A549 (cell line): Measurements from ENCODE around the gene RGS6. TPM values are rescaled to one million over a fixed set of nuclear protein-coding genes. Genes with fewer than 3 reads are reported as not detected.
A peak's percentile ranks its signal among the peaks of the same experiment; 100 is the strongest.

Experiments
- ATAC-seq, 2 experiments: fragments of 200-7000 bp in 1 of 2; fragments of >200 bp in 1 of 2; cut with Nextera tagmentation in 1 of 2; cut with Tn5 transposase in 1 of 2; 3 replicates each; pipeline versions ENCODE4 v1.8.0 to v1.9.1; 2018 to 2020; ENCODE audit warnings: mild to moderate bottlenecking in 1 of 2, moderate library complexity in 1 of 2
- CTCF ChIA-PET: fragments of 300-600 bp; sonication (Branson Sonifier 250); formaldehyde crosslinking; extraction: SDS; loops from one replicate; lab custom pipeline; 2021; ENCODE audit warnings: antibody characterized with exemption, inconsistent platforms; lab: Yijun Ruan, JAX
- POLR2A ChIA-PET: fragments of 350-600 bp; formaldehyde crosslinking; extraction: SDS; loops from one replicate; lab custom pipeline; 2021; ENCODE audit warnings: antibody characterized with exemption, inconsistent platforms; lab: Yijun Ruan, JAX
- DNase-seq, 2 experiments: peaks; one replicate each; pipeline versions ENCODE4 v3.0.0 to v3.0.0-alpha.2; 2011 to 2016; ENCODE audit warnings: low read depth in 1 of 2, low spot score in 1 of 2
- FAIRE-seq: peaks from 2 replicates; lab custom pipeline; 2011; peaks lifted over from hg19 to GRCh38; lab: Jason Lieb, UNC
- H3K27ac ChIP-seq, 2 experiments: fragments of >200 bp; sonication (Bioruptor Twin); formaldehyde crosslinking; 3 replicates each; pipeline ENCODE4 v1.5.1; 2016 to 2017
- H3K4me1 ChIP-seq: fragments of >200 bp; sonication (Bioruptor Twin); formaldehyde crosslinking; 3 replicates; pipeline ENCODE4 v1.6.1; 2016
- H3K4me2 ChIP-seq: fragments of >200 bp; sonication (Bioruptor Twin); formaldehyde crosslinking; 3 replicates; pipeline ENCODE4 v1.6.1; 2016
- H3K4me3 ChIP-seq: fragments of >200 bp; sonication (Bioruptor Twin); formaldehyde crosslinking; 3 replicates; pipeline ENCODE4 v1.5.1; 2016
- H3K9me3 ChIP-seq: fragments of >200 bp; sonication (Bioruptor Twin); formaldehyde crosslinking; 3 replicates; pipeline ENCODE4 v1.6.1; 2016
- EHF ChIP-seq: fragments of 250-450 bp; sonication (Bioruptor Pico); IDR thresholded peaks from 2 replicates; pipeline ENCODE4 v1.5.0; 2020; ENCODE audit warnings: mild to moderate bottlenecking
- FOSL2 ChIP-seq, 2 experiments: fragments of 450-650 bp in 1 of 2; fragments of >200 bp in 1 of 2; sonication (Bioruptor Twin) in 1 of 2; formaldehyde crosslinking; IDR thresholded peaks; 2 replicates each; pipeline versions ENCODE4 v1.5.0 to v1.6.1; 2016 to 2020; ENCODE audit warnings: mild to moderate bottlenecking in 1 of 2, moderate library complexity in 1 of 2
- GATA3 ChIP-seq: IDR thresholded peaks from 2 replicates; pipeline ENCODE4 v1.6.1; 2012; ENCODE audit warnings: borderline replicate concordance
- HES2 ChIP-seq: fragments of >200 bp; sonication (Bioruptor Twin); formaldehyde crosslinking; IDR thresholded peaks from 2 replicates; pipeline ENCODE4 v1.6.1; 2016
- NPAS2 ChIP-seq: fragments of 250-450 bp; sonication (Bioruptor Pico); IDR thresholded peaks from 2 replicates; pipeline ENCODE4 v1.8.0; 2022; ENCODE audit warnings: mild to moderate bottlenecking, moderate library complexity, borderline replicate concordance
- NR3C1 ChIP-seq: fragments of >200 bp; sonication (Bioruptor Twin); formaldehyde crosslinking; IDR thresholded peaks from 3 replicates; pipeline ENCODE4 v1.6.1; 2017
- RAD21 ChIP-seq, 2 experiments: fragments of >200 bp in 1 of 2; sonication (Bioruptor Twin) in 1 of 2; formaldehyde crosslinking in 1 of 2; IDR thresholded peaks in 1 of 2; conservative IDR thresholded peaks in 1 of 2; 2 replicates in 1 of 2; 3 replicates in 1 of 2; pipeline ENCODE4 v1.6.1; 2012 to 2018; ENCODE audit warnings: inconsistent platforms in 1 of 2
- RFX5 ChIP-seq: fragments of 450-650 bp; IDR thresholded peaks from 2 replicates; pipeline ENCODE4 v1.7.1; 2014; ENCODE audit warnings: antibody characterized with exemption, mild to moderate bottlenecking, moderate library complexity
- RNF2 ChIP-seq: fragments of 200-600 bp; sonication (generic); IDR thresholded peaks from 2 replicates; pipeline ENCODE4 v1.6.1; 2016; ENCODE audit warnings: low read depth, mild to moderate bottlenecking, antibody characterized with exemption, moderate library complexity, borderline replicate concordance
- SREBF2 ChIP-seq: fragments of 450-650 bp; IDR thresholded peaks from 2 replicates; pipeline ENCODE4 v1.6.1; 2014; ENCODE audit warnings: mild to moderate bottlenecking, moderate library complexity
- ZC3H11A ChIP-seq: fragments of 450-650 bp; IDR thresholded peaks from 2 replicates; pipeline ENCODE4 v1.6.1; 2014; ENCODE audit warnings: antibody characterized with exemption, mild to moderate bottlenecking
- ZNF302 ChIP-seq: fragments of 250-450 bp; sonication (Bioruptor Pico); IDR thresholded peaks from 2 replicates; pipeline ENCODE4 v1.9.0; 2021; ENCODE audit warnings: inconsistent platforms, mild to moderate bottlenecking, moderate library complexity
- WGBS: methylation state at CpG from one replicate; pipeline ENCODE4 v1.1.6; 2017; ENCODE audit errors: missing lambda C conversion rate; 5-methylcytosine and 5-hydroxymethylcytosine counted together
- polyA plus RNA-seq, 4 experiments: library from polyadenylated mRNA; depleted of rRNA in 3 of 4; stranded (reverse); fragments of >200 nt; fragmentation: RNase III in 1 of 4; extraction: RNeasy Plus Mini Kit Qiagen cat#74134 plus additional on column Dnase treatment in 1 of 4; gene quantifications; 2 replicates in 3 of 4; 3 replicates in 1 of 4; pipeline ENCODE4 v1.2.3, GENCODE V29; 2011 to 2017

Gene RGS6
- polyA plus RNA-seq, 2 of the 4 experiments (the other 2 are of a cell fraction), result not detected

GRCh38 chr14:72503696-72504368 lies 571.6 kb downstream of the RGS6 start:
- Histone ChIP-seq H3K9me3 (peaks cover 3% of the 10 kb centered on the region; the same call in 1 of the 3 replicates), H3K27ac (no peak overlapping the region), H3K4me3 (no peak overlapping the region), H3K4me2 (no peak overlapping the region), H3K4me1 (no peaks in the 10 kb centered on the region)
- FAIRE-seq (no peak), ATAC-seq (no peak), DNase-seq (no peak)
- ChIA-PET POLR2A (no interaction called here), CTCF (interaction anchor here (0.9 to 18.9 kb wide), 5 partner anchors 8 to 445 kb away, joined by 3 to 480 read pairs (median 4); no protein-coding TSS in a partner anchor)
- TF ChIP-seq GATA3 (no peak), NPAS2 (CRISPR knock-in tag) (no peak), FOSL2 (IDR thresholded peaks at IDR 0.05) (no peak), FOSL2 (CRISPR knock-in tag; IDR thresholded peaks at IDR 0.05) (peak; percentile 49)
- WGBS, result 2% methylated on average over 2 of the region's 2 CpGs

- Histone ChIP-seq H3K9me3 (no peaks in the 10 kb centered on the region), H3K27ac (no peak overlapping the region), H3K4me1 (no peaks in the 10 kb centered on the region), H3K4me2 (no peak overlapping the region), H3K4me3 (no peak overlapping the region)
- ATAC-seq (no peak), DNase-seq (no peak), FAIRE-seq (no peak)
- 0% methylated on average over 4 of the region's 4 CpGs for WGBS
- ChIA-PET CTCF (interaction anchor here (1.1 to 18.9 kb wide), 3 partner anchors 11 to 439 kb away, joined by 3 to 480 read pairs (median 201); no protein-coding TSS in a partner anchor), POLR2A (no interaction called here)
- TF ChIP-seq ZC3H11A (no peak), RFX5 (0 out of 2 replicates have a peak, but pooled peaks have one; percentile 45)
Measured at GRCh38 chr14:72510566-72510965, 578.3 kb downstream of the RGS6 start.

GRCh38 chr14:72512281-72512680 lies 580.1 kb downstream of the RGS6 start:
- Histone ChIP-seq H3K9me3 (no peaks in the 10 kb centered on the region), H3K27ac (no peak overlapping the region), H3K4me1 (no peaks in the 10 kb centered on the region), H3K4me3 (no peak overlapping the region), H3K4me2 (no peak overlapping the region)
- 24% methylated on average over 2 of the region's 2 CpGs for WGBS
- POLR2A ChIA-PET, result no interaction called here
- CTCF ChIA-PET, result interaction anchor here (1.3 to 18.9 kb wide), 8 partner anchors 8 to 437 kb away, joined by 3 to 480 read pairs (median 108); no protein-coding TSS in a partner anchor
- no peak for TF ChIP-seq SREBF2
- TF ChIP-seq RNF2, result no peak
- no peak for TF ChIP-seq HES2
- no peak for TF ChIP-seq NR3C1
- DNase-seq (no peak), FAIRE-seq (no peak), ATAC-seq (no peak)

- no peaks in the 10 kb centered on the region for H3K4me1 ChIP-seq
- POLR2A ChIA-PET, result no interaction called here
- no peak for DNase-seq
- FAIRE-seq, result no peak
- ATAC-seq, result no peak
- H3K27ac ChIP-seq, result no peak overlapping the region
- no peaks in the 10 kb centered on the region for H3K9me3 ChIP-seq
- no peak overlapping the region for H3K4me3 ChIP-seq
- H3K4me2 ChIP-seq, result no peak overlapping the region
- TF ChIP-seq ZNF302 (CRISPR knock-in tag) (no peak), EHF (CRISPR knock-in tag) (no peak)
- CTCF ChIA-PET, result interaction anchor here (0.6 to 18.9 kb wide), 28 partner anchors 9 to 468 kb away, joined by 3 to 480 read pairs (median 8); no protein-coding TSS in a partner anchor
- 33% methylated on average over 5 of the region's 5 CpGs for WGBS
Measured at GRCh38 chr14:72512925-72513324, 580.7 kb downstream of the RGS6 start.

- FAIRE-seq, result no peak
Measured at GRCh38 chr14:72513346-72513745, 581.1 kb downstream of the RGS6 start.

More at GRCh38 chr14:72513346-72513745, 581.1 kb downstream of the RGS6 start:
- no peak overlapping the region for H3K4me3 ChIP-seq
- ATAC-seq, result no peak
- CTCF ChIA-PET, result interaction anchor here (0.6 to 18.9 kb wide), 57 partner anchors 10 to 514 kb away, joined by 3 to 480 read pairs (median 6); partner anchors contain the start of genes DCAF4, DPF3 and ZFYVE1
- no peaks in the 10 kb centered on the region for H3K9me3 ChIP-seq
- no peaks in the 10 kb centered on the region for H3K4me1 ChIP-seq
- no peak overlapping the region for H3K27ac ChIP-seq
- 60% methylated on average over 3 of the region's 3 CpGs for WGBS
- no peak overlapping the region for H3K4me2 ChIP-seq
- POLR2A ChIA-PET, result interaction anchor here (1.3 kb wide), 1 partner anchor 435 kb away, joined by 6 read pairs; no protein-coding TSS in a partner anchor
- TF ChIP-seq RAD21 (conservative IDR thresholded peaks at IDR 0.05 in 1 of 2, IDR thresholded peaks at IDR 0.05 in 1 of 2), result no peak
- DNase-seq, result no peak
